HEK293 (cell line): ENCODE data around the gene UGT1A4.

Source experiments
- CTCF ChIA-PET: fragments of 350-600 bp; formaldehyde crosslinking; extraction: SDS; loops from one replicate; lab custom pipeline; 2021; ENCODE audit warnings: antibody characterized with exemption; lab: Yijun Ruan, JAX
- POLR2A ChIA-PET: fragments of 300-600 bp; formaldehyde crosslinking; extraction: SDS; loops from one replicate; lab custom pipeline; 2020; ENCODE audit warnings: antibody characterized with exemption, inconsistent platforms; lab: Yijun Ruan, JAX
- H3K27ac ChIP-seq: fragments of 200-500 bp; sonication (Bioruptor generic); 2 replicates; pipeline ENCODE4 v1.5.1; 2014; ENCODE audit warnings: low read depth, low read length, control low read depth, inconsistent platforms; ENCODE audit errors: extremely low read depth
- H3K36me3 ChIP-seq, 2 experiments: fragments of 200-500 bp in 1 of 2; sonication (Bioruptor generic) in 1 of 2; 1 replicate in 1 of 2; 2 replicates in 1 of 2; pipeline ENCODE4 v1.5.1; 2014 to 2017; ENCODE audit warnings: inconsistent platforms in 2 of 2, low read length in 2 of 2; ENCODE audit not compliant: control insufficient read depth in 2 of 2, insufficient read depth in 1 of 2
- H3K4me1 ChIP-seq: fragments of 200-500 bp; sonication (Bioruptor generic); 2 replicates; pipeline ENCODE4 v1.5.1; 2014; ENCODE audit warnings: mild to moderate bottlenecking, low read length, inconsistent platforms; ENCODE audit not compliant: control insufficient read depth, insufficient read depth
- H3K4me3 ChIP-seq: 2 replicates; pipeline ENCODE4 v1.5.1; 2011; ENCODE audit warnings: low read depth, mild to moderate bottlenecking, control low read depth, low read length, moderate library complexity
- H3K9me3 ChIP-seq: fragments of 200-500 bp; sonication (Bioruptor generic); 2 replicates; pipeline ENCODE4 v1.5.1; 2014; ENCODE audit warnings: low read depth, low read length, inconsistent platforms; ENCODE audit not compliant: control insufficient read depth, insufficient read depth
- FEZF1 ChIP-seq: fragments of 450-650 bp; formaldehyde crosslinking; IDR thresholded peaks from 2 replicates; pipeline ENCODE4 v1.5.1; 2016; ENCODE audit warnings: missing biosample characterization, missing genetic modification characterization
- PRDM1 ChIP-seq: fragments of 450-650 bp; formaldehyde crosslinking; IDR thresholded peaks from 2 replicates; pipeline ENCODE4; 2016; ENCODE audit warnings: missing biosample characterization, missing genetic modification characterization
- SP7 ChIP-seq: fragments of 450-650 bp; formaldehyde crosslinking; IDR thresholded peaks from 2 replicates; pipeline ENCODE4 v1.5.1; 2016; ENCODE audit warnings: missing biosample characterization, missing genetic modification characterization
- ZBTB7A ChIP-seq: fragments of 450-650 bp; formaldehyde crosslinking; IDR thresholded peaks from 2 replicates; pipeline ENCODE4 v1.5.1; 2016; ENCODE audit warnings: low read depth, missing biosample characterization, missing genetic modification characterization
- ZFP69B ChIP-seq: fragments of 450-650 bp; formaldehyde crosslinking; IDR thresholded peaks from 2 replicates; pipeline ENCODE4 v1.5.1; 2016; ENCODE audit warnings: missing biosample characterization, missing genetic modification characterization
- ZNF10 ChIP-seq: fragments of 450-650 bp; formaldehyde crosslinking; IDR thresholded peaks from 2 replicates; pipeline ENCODE4 v1.5.1; 2017; ENCODE audit warnings: missing biosample characterization, missing genetic modification characterization
- ZNF121 ChIP-seq: fragments of 450-650 bp; formaldehyde crosslinking; IDR thresholded peaks from 2 replicates; pipeline ENCODE4 v1.5.1; 2016; ENCODE audit warnings: missing biosample characterization, missing genetic modification characterization
- ZNF202 ChIP-seq: fragments of 450-650 bp; formaldehyde crosslinking; IDR thresholded peaks from 2 replicates; pipeline ENCODE4 v1.5.1; 2016; ENCODE audit warnings: missing biosample characterization, missing genetic modification characterization, borderline replicate concordance
- ZNF324 ChIP-seq: fragments of 450-650 bp; formaldehyde crosslinking; IDR thresholded peaks from 2 replicates; pipeline ENCODE4 v1.5.1; 2016; ENCODE audit warnings: missing biosample characterization, missing genetic modification characterization
- ZNF391 ChIP-seq: fragments of 450-650 bp; formaldehyde crosslinking; IDR thresholded peaks from 2 replicates; pipeline ENCODE4 v1.5.1; 2016; ENCODE audit warnings: low read depth, missing biosample characterization, missing genetic modification characterization, borderline replicate concordance
- ZNF426 ChIP-seq: fragments of 450-650 bp; formaldehyde crosslinking; IDR thresholded peaks from 2 replicates; pipeline ENCODE4 v1.5.1; 2017; ENCODE audit warnings: missing biosample characterization, missing genetic modification characterization, mild to moderate bottlenecking, inconsistent platforms, moderate library complexity
- ZNF548 ChIP-seq: fragments of 450-650 bp; formaldehyde crosslinking; IDR thresholded peaks from 2 replicates; pipeline ENCODE4 v1.5.1; 2016; ENCODE audit warnings: missing biosample characterization, missing genetic modification characterization
- ZNF549 ChIP-seq: fragments of 450-650 bp; IDR thresholded peaks from 2 replicates; pipeline ENCODE4 v1.5.1; 2018; ENCODE audit warnings: missing biosample characterization, missing genetic modification characterization, mild to moderate bottlenecking, inconsistent platforms, moderate library complexity
- ZNF600 ChIP-seq: fragments of 450-650 bp; formaldehyde crosslinking; IDR thresholded peaks from 2 replicates; pipeline ENCODE4 v1.5.1; 2016; ENCODE audit warnings: missing biosample characterization, missing genetic modification characterization
- ZNF610 ChIP-seq: fragments of 450-650 bp; formaldehyde crosslinking; IDR thresholded peaks from 2 replicates; pipeline ENCODE4 v1.5.1; 2016; ENCODE audit warnings: missing biosample characterization, missing genetic modification characterization, borderline replicate concordance
- ZNF623 ChIP-seq: fragments of 450-650 bp; formaldehyde crosslinking; IDR thresholded peaks from 2 replicates; pipeline ENCODE4 v1.5.1; 2016; ENCODE audit warnings: missing biosample characterization, missing genetic modification characterization
- ZNF670 ChIP-seq: fragments of 450-650 bp; formaldehyde crosslinking; IDR thresholded peaks from 2 replicates; pipeline ENCODE4 v1.5.1; 2016; ENCODE audit warnings: missing biosample characterization, missing genetic modification characterization, low read depth
- ZNF677 ChIP-seq: fragments of 450-650 bp; IDR thresholded peaks from 2 replicates; pipeline ENCODE4 v1.5.0; 2018; ENCODE audit warnings: missing biosample characterization, mild to moderate bottlenecking, missing genetic modification characterization, moderate library complexity
- ZNF747 ChIP-seq: fragments of 450-650 bp; formaldehyde crosslinking; IDR thresholded peaks from 2 replicates; pipeline ENCODE4 v1.5.1; 2016; ENCODE audit warnings: missing biosample characterization, missing genetic modification characterization
- ZNF76 ChIP-seq: fragments of 450-650 bp; formaldehyde crosslinking; IDR thresholded peaks from 2 replicates; pipeline ENCODE4; 2016; ENCODE audit warnings: low read depth, missing biosample characterization, missing genetic modification characterization, borderline replicate concordance
- ZSCAN23 ChIP-seq: fragments of 450-650 bp; formaldehyde crosslinking; IDR thresholded peaks from 2 replicates; pipeline ENCODE4 v1.5.1; 2016; ENCODE audit warnings: missing biosample characterization, missing genetic modification characterization
- ZXDB ChIP-seq: fragments of 450-650 bp; formaldehyde crosslinking; IDR thresholded peaks from 2 replicates; pipeline ENCODE4 v1.5.1; 2016; ENCODE audit warnings: missing biosample characterization, missing genetic modification characterization
- TF ChIP-seq, protein P1 (sequence below): fragments of 450-650 bp; formaldehyde crosslinking; IDR thresholded peaks from 2 replicates; pipeline ENCODE4 v1.5.1; 2016; ENCODE audit warnings: missing biosample characterization, missing genetic modification characterization
- TF ChIP-seq, protein P2 (sequence below): fragments of 450-650 bp; formaldehyde crosslinking; optimal IDR thresholded peaks from 2 replicates; pipeline ENCODE3; 2016; ENCODE audit warnings: missing biosample characterization, mild to moderate bottlenecking, missing genetic modification characterization
- TF ChIP-seq, protein P3 (sequence below): fragments of 450-650 bp; formaldehyde crosslinking; IDR thresholded peaks from 2 replicates; pipeline ENCODE4 v1.5.1; 2017; ENCODE audit warnings: missing biosample characterization, missing genetic modification characterization
- TF ChIP-seq, protein P4 (sequence below): fragments of 450-650 bp; formaldehyde crosslinking; IDR thresholded peaks from 2 replicates; pipeline ENCODE4 v1.5.1; 2016; ENCODE audit warnings: missing biosample characterization, missing genetic modification characterization
- TF ChIP-seq, protein P5 (sequence below): fragments of 450-650 bp; IDR thresholded peaks from 2 replicates; pipeline ENCODE4 v1.5.1; 2018; ENCODE audit warnings: missing biosample characterization, mild to moderate bottlenecking, missing genetic modification characterization
- TF ChIP-seq, protein P6 (sequence below): fragments of 450-650 bp; formaldehyde crosslinking; IDR thresholded peaks from 2 replicates; pipeline ENCODE4 v1.5.1; 2016; ENCODE audit warnings: missing biosample characterization, missing genetic modification characterization

The UGT1A4 gene

DNA sequence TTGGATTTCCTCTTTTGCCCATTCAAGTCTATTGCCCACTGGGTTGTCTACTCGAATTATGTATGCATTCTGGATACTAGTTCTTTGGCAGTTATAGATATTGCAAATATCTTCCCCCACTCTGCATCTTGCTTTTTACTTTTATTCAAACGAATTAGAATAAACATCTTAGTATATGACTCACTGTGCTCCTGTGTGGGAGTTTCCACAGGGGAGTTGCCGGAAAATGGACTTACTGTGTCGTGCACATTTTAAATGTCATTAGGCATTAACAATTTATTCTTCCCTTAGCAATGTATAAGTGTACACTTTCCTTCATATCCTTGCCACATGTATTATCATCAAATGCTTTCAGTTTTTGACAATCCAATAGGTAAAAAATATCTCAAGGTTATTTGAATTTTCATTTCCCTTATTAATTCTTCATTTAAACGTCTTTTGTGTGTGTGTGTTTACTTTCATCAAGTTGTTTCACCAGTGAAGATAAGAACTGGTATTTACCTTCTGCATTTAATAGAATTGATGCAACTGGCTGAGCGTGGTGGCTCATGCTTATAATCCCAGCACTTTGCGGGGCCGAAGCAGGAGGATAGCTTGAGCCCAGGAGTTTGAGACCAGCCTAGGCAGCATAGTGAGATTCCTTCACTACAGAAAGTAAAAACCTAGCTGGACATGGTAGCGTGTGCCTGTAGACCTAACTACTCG, 10.4 kb upstream of the UGT1A4 start:
- H3K36me3 ChIP-seq = no peaks in the 10 kb centered on the region
- no peaks in the 10 kb centered on the region for H3K9me3 ChIP-seq
- H3K4me1 ChIP-seq = no peaks in the 10 kb centered on the region
- ChIA-PET POLR2A (no interaction called here), CTCF (interaction anchor here (0.7 to 1.0 kb wide), 2 partner anchors 155 to 442 kb away, joined by 3 read pairs; no protein-coding TSS in a partner anchor)
- H3K4me3 ChIP-seq = no peak overlapping the region
- TF ChIP-seq ZBTB7A (no peak), ZNF10 (tag by site-specific recombination) (no peak), FEZF1 (tag by site-specific recombination) (no peak), ZNF610 (tag by site-specific recombination) (no peak), ZSCAN23 (tag by site-specific recombination) (no peak), ZNF623 (tag by site-specific recombination) (no peak), ZNF426 (tag by site-specific recombination) (no peak), ZNF670 (no peak), ZNF747 (tag by site-specific recombination) (no peak), ZXDB (tag by site-specific recombination) (no peak), ZFP69B (tag by site-specific recombination) (no peak), ZNF202 (tag by site-specific recombination) (no peak), ZNF391 (tag by site-specific recombination) (no peak), PRDM1 (tag by site-specific recombination) (no peak), ZNF549 (tag by site-specific recombination) (no peak)
- TF ChIP-seq, protein P1, sequence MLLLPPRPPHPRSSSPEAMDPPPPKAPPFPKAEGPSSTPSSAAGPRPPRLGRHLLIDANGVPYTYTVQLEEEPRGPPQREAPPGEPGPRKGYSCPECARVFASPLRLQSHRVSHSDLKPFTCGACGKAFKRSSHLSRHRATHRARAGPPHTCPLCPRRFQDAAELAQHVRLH (tag by site-specific recombination) = no peak
- TF ChIP-seq, protein P2, sequence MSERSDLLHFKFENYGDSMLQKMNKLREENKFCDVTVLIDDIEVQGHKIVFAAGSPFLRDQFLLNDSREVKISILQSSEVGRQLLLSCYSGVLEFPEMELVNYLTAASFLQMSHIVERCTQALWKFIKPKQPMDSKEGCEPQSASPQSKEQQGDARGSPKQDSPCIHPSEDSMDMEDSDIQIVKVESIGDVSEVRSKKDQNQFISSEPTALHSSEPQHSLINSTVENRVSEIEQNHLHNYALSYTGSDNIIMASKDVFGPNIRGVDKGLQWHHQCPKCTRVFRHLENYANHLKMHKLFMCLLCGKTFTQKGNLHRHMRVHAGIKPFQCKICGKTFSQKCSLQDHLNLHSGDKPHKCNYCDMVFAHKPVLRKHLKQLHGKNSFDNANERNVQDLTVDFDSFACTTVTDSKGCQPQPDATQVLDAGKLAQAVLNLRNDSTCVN (tag by site-specific recombination) = no peak
- TF ChIP-seq, protein P3, sequence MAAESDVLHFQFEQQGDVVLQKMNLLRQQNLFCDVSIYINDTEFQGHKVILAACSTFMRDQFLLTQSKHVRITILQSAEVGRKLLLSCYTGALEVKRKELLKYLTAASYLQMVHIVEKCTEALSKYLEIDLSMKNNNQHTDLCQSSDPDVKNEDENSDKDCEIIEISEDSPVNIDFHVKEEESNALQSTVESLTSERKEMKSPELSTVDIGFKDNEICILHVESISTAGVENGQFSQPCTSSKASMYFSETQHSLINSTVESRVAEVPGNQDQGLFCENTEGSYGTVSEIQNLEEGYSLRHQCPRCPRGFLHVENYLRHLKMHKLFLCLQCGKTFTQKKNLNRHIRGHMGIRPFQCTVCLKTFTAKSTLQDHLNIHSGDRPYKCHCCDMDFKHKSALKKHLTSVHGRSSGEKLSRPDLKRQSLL = no peak
- TF ChIP-seq, all 188 proteins: peak for 0
- no peak overlapping the region for H3K27ac ChIP-seq

DNA sequence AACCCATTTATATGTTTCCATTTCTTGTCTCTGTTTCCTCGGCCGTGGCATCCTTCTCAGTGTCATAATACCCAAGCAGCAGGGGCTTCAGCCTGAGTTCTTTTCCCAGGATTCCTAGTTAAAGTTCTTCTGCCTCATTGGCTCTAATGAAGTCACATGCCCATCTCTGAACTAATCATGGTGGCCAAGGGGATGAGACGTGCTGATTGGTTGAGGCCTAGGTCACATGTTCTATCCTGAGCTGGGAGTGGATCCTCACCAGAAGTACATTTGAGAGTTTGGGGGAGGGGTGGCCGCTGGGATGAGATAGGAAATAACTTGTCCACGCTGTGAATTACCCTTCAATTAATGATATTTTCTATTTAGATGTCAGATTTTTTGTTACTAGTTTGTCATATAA, 9.6 kb upstream of the UGT1A4 start:
- no peaks in the 10 kb centered on the region for H3K4me1 ChIP-seq
- no peak overlapping the region for H3K27ac ChIP-seq
- no peaks in the 10 kb centered on the region for H3K9me3 ChIP-seq
- TF ChIP-seq ZNF324 = no peak
- TF ChIP-seq ZNF121 (tag by site-specific recombination) = no peak
- TF ChIP-seq FEZF1 (tag by site-specific recombination) = no peak
- no peak for TF ChIP-seq ZNF600
- TF ChIP-seq, protein P4, sequence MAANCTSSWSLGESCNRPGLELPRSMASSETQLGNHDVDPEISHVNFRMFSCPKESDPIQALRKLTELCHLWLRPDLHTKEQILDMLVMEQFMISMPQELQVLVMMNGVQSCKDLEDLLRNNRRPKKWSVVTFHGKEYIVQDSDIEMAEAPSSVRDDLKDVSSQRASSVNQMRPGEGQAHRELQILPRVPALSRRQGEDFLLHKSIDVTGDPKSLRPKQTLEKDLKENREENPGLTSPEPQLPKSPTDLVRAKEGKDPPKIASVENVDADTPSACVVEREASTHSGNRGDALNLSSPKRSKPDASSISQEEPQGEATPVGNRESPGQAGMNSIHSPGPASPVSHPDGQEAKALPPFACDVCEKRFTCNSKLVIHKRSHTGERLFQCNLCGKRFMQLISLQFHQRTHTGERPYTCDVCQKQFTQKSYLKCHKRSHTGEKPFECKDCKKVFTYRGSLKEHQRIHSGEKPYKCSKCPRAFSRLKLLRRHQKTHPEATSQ (tag by site-specific recombination) = no peak
- TF ChIP-seq ZNF677 = no peak
- TF ChIP-seq, protein P1 (tag by site-specific recombination) = no peak
- TF ChIP-seq ZNF548 (tag by site-specific recombination) = no peak
- TF ChIP-seq ZNF76 = no peak
- TF ChIP-seq SP7 (tag by site-specific recombination) = no peak
- TF ChIP-seq, protein P5, sequence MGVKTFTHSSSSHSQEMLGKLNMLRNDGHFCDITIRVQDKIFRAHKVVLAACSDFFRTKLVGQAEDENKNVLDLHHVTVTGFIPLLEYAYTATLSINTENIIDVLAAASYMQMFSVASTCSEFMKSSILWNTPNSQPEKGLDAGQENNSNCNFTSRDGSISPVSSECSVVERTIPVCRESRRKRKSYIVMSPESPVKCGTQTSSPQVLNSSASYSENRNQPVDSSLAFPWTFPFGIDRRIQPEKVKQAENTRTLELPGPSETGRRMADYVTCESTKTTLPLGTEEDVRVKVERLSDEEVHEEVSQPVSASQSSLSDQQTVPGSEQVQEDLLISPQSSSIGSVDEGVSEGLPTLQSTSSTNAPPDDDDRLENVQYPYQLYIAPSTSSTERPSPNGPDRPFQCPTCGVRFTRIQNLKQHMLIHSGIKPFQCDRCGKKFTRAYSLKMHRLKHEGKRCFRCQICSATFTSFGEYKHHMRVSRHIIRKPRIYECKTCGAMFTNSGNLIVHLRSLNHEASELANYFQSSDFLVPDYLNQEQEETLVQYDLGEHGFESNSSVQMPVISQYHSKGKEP (tag by site-specific recombination) = no peak
- TF ChIP-seq, protein P6, sequence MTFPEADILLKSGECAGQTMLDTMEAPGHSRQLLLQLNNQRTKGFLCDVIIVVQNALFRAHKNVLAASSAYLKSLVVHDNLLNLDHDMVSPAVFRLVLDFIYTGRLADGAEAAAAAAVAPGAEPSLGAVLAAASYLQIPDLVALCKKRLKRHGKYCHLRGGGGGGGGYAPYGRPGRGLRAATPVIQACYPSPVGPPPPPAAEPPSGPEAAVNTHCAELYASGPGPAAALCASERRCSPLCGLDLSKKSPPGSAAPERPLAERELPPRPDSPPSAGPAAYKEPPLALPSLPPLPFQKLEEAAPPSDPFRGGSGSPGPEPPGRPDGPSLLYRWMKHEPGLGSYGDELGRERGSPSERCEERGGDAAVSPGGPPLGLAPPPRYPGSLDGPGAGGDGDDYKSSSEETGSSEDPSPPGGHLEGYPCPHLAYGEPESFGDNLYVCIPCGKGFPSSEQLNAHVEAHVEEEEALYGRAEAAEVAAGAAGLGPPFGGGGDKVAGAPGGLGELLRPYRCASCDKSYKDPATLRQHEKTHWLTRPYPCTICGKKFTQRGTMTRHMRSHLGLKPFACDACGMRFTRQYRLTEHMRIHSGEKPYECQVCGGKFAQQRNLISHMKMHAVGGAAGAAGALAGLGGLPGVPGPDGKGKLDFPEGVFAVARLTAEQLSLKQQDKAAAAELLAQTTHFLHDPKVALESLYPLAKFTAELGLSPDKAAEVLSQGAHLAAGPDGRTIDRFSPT (tag by site-specific recombination) = no peak
- ChIA-PET CTCF (interaction anchor here (1.0 kb wide), 1 partner anchor 156 kb away, joined by 3 read pairs; no protein-coding TSS in a partner anchor), POLR2A (no interaction called here)
- H3K4me3 ChIP-seq = no peak overlapping the region
- H3K36me3 ChIP-seq = no peaks in the 10 kb centered on the region
